HL-60/S4 treated with phorbol 12-myristate 13-acetate at 8.2 ng/mL for 4 days and 3 days (cell line): ENCODE measurements around the gene LEF1.

Experiments used
- in situ Hi-C: fragments of 300-500 bp; cut with MboI; formaldehyde crosslinking; loops from 2 replicates; pipeline ENCODE4 v1.15.0; 2022; ENCODE audit warnings: low sequenced_read_pairs

Gene LEF1

DNA sequence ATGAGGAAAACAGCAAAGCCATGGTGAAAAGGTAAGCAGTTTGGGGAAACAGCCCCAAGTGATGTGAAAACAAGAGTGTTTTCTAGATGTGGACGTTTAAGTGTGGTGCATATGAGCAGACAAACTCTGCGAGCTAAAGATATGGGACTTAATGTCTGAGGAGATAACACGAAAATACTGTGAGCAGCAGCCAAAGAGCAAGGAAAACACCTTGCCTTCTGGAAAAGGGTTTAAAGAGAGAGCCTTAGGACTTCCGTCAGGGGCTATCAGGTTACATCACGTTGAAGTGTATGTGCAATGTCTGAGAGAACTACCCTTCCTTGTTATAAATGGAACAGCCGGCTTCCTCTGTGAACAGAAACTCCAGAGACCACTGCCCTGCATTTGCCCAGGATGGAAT lies 54.2 kb downstream of the LEF1 start:
- in situ Hi-C loops = no loop called here

DNA sequence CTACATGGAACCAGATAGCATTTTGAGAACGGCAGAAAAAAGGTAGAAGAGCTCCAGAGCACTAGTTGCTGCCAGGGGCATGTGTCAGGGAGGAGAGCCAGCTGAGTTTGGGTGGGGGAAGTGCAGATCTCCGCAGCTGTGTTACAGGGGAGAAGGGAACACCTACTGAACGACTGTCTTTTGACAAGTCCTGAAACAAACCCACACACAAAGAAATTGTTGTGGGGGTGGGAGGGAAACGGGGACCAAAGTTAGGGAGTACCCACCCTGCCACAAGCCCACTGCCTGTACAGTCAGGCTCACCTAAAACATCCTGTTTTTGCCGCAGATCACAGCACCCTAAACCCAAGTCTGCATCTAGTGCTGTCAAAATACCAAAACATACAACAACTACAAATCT lies 55.5 kb downstream of the LEF1 start:
- in situ Hi-C loops = no loop called here

DNA sequence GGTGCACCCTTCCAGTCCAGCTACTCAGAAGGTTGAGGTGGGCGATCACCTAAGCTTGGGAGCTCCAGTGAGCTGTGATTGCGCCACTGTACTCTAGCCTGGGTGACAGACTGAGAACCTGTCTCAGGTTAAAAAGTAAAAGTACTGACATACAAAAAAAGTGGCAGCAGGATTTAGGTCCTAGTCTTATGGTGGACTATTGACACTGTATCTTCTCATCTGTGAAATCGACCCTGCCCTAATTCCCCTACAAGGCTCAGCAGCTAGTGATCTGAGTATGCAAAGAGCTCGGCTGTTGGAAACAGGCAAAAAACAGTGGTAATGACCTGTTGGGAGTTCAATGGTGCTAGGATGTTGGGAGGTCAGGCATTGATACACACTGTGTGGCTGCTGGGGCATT lies 57.0 kb downstream of the LEF1 start:
- in situ Hi-C loops = no loop called here

DNA sequence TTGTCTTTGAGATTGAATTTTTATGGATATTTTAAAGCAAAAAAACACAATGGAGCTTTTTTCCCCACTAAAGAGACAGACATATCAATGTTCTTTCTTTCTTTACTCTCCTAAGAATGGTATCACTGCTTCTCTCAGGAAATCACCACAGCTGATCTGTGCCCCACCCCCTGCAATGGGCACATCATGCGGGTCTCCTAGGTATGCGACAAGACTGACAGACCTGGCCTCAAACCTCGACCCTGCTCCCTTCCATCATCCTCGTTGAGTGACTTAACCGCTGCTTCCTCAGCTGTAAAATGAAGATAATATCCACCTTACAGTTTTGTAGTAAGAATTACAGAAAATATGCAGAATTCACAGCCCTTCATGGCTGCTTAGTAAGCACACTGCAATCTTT lies 58.3 kb downstream of the LEF1 start:
- in situ Hi-C loops = no loop called here

DNA sequence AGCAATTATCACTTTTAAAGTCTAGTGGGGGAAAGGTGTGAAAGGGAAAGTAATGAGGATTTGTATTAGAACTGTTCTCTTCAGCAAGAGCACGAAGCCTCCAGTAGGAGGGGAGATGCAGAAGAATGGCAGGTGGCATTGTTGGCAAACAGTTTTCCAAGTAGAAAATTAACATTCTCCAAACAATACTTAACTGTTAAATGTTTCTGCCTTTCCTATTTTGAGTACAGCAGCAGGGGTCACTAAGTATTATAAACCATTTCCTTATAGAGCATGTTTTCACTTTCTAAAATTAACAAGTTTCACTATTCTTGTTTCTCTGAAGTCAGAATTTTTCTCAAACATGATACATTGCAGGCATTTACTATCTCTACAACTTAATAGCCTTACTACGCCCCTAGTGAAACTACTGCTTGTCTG lies 58.7 kb downstream of the LEF1 start:
- in situ Hi-C loops = no loop called here

DNA sequence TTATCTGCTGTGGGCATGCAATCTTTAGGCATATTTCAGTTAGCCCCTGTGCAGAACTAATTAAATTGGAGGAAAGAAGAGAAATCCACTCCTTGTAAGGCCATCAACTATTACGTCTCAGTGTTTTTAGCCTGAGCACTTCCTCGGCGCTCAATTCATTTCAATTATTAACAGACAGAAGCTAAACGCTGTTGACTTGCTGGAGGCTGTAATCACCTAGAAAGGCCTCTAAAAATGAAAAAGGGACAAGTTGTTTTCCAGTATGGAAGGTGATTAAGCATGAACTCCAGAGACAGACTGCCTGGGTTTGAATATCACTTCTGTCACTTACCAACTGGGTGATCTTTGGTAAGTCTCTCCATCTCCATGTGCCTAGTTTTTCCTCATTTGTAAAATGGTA lies 59.6 kb downstream of the LEF1 start:
- in situ Hi-C loops = no loop called here

DNA sequence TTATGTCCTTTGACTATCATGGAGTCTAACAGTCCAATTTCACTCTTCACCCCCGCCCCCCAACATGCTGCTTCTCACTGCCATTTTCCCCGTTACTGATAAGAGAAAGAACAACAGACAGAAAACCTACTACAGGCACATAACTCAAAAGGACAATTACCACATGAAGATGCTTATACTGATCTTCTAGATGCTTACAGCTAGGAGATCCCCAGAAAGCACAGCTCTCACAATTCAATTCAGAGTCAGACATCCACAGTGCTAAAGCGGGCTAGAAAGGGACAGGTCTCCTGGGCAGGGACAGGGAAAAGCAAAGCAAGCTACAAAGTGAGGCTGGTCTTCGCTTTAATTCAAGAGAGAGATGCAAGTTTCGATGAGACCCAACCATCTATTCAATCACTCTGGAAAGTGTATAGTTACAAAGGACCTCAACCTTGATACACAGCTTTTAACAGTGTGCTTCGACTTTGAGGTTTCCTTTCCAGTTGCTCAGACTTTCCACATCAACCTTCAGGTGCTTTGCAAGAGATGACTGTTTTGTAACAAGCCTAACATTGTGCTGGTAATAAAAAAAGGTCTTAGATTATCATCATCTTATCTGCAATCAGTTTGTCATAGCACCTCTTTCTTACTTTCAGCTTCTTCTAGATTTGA lies 60.9 kb downstream of the LEF1 start:
- in situ Hi-C loops = no loop called here

DNA sequence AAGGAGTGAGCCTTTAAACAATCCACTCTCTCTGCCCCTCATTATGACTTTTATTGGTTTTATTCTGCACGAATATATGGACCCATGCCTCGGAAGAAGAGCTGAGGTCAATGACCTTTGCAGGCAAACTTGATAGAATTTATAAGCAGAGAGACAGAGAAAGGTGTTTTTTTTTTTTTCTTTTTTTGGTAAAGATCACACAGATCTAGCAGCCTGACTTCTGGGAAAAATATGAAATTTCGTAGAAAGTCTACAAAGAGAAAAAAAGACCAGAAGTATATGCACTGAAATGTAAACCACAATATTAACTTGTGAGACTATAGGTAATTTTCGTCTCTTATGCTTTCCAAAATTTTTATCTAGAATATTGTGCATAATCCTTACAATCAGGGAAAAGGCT lies 61.6 kb downstream of the LEF1 start:
- in situ Hi-C loops = no loop called here

DNA sequence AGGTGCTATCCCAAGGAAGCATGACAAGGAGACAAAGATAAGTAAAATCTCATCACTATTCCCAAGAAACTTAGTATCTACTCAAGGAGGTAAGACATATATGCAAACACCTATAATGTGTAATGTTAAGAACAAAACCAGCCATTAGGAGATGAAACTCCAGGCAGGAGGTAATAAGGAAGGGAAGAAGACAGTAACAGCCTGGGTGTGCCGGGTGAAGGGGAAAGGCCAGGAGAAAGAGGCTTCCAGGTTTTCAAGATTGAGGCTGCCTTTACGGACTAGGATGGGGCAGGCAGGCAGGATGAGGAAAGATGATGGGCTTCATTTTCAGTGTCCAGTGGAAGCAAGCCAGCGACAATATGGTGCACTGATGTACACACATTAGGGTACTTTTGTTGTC lies 62.5 kb downstream of the LEF1 start:
- in situ Hi-C loops = no loop called here

DNA sequence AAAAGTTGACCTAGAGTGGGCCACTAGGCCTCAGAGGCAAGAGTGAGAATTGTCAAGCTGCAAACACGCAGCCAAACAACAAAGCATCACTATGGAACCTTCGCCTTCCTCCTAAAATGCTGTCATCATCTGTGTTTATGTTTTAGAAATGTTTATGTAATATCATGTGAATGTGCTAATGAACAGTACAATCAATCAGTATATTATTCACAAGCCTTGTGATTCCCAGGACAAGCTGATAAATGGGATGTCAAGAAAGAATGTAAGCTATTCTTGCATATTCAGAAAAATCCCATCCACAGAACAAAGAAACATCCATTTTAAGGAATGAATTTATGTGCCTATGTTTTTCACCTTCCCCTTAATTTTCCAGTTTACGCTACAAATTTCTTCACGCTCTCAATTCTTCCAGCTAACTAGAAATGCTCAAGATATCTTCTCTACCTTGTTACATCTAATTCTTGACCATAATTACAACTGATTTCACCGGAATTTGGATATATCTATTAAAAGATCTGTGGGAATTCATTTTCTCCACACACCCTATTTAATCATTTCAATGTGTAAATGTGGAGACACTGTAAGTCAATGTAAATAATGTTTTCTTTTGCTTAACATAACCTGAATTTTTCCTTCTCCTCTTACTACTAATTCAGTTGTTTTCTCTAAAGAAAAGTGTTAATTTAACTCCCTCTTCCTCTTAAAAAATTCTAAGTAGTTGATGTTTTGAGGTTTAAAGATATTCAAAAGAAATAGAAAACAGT lies 65.5 kb downstream of the LEF1 start:
- in situ Hi-C loops = no loop called here

DNA sequence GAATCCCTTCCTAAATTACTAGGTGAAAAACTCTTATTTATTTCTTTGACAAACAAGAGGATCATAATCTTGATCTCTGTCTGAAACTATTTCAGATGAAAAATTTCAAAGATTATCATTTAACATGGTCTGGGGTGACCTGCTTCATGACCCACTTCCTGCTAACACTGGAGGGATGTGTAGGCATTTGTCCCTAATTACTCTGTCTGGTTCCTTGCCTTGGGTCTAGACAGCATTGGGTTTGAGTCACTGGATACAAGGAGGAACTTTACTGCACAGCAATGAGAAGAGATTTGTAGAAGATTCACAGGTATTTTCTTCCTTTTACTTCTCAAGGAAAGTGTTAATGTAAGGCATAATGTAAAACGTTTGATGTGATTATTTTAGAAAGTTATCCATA lies 67.9 kb downstream of the LEF1 start:
- in situ Hi-C loops = no loop called here

DNA sequence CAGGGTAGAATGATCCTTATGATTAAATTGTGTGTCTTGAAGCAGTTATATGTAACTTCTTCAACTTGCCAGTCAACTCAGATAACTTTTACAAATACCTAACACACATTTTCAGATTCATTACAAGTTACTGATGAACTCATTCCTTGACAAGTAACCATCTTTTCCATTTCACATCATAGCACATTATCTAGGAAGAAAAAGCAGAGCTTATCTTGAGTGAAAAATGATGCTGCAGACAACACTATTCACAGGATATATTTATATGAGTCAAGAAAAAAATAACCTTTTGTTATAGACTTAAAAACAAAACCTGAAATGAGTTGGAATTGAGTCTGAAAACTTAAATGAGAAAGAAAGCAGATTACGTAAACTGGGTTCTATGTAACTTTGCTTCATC lies 68.9 kb downstream of the LEF1 start:
- in situ Hi-C loops = no loop called here

DNA sequence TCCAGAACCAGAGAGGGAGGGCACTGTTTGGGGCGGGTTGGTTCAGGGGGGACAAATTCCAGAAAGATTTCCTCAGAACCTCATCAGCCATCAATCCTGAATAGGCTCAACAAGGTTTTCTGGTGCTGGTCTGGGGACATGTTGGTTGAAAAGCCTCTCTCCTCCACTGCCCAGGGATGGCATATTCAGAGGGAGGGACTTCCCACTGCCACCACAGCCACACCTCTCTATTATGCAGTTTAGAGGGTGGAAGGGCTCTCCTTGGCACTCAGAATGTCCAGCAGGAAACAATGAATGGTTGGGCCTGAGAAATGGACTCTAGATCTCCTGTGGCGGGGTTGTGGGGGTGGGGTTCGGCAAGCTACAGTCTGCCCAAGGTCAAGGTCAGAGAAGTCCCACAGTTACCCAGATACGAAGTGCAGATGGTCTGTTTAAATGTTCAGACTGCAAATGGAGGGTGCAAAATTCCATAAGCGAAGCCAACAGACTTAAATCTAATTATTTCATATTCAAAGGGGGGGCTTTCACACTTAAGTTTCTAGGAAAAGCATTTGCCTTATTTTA lies 70.7 kb downstream of the LEF1 start:
- in situ Hi-C loops = no loop called here

DNA sequence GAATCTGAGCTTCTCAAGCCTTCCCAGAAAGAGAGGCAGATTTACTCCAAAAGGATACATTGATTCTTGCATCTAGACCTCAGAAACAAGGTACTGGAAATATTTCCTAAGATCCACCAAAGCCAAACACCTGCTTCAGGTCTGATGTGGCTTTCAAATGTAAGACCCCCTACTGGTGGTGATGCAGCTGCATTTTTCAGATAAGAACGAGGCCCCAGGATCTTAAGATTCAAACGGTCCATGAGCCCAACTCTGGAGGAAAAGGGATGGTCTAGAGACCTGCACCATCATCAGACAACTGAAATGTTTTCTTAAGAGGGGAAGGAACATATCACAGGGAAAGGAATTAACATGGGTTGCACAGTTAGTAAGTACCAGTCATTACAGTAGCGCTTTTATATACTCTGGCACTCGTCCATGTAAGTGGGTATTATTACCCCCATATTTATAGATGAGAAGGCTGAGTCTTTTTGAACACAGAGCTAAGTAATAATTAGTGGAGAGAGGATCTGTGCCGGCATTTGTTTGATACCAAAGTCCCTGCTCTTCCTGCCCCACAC lies 73.7 kb downstream of the LEF1 start:
- in situ Hi-C loops = no loop called here

DNA sequence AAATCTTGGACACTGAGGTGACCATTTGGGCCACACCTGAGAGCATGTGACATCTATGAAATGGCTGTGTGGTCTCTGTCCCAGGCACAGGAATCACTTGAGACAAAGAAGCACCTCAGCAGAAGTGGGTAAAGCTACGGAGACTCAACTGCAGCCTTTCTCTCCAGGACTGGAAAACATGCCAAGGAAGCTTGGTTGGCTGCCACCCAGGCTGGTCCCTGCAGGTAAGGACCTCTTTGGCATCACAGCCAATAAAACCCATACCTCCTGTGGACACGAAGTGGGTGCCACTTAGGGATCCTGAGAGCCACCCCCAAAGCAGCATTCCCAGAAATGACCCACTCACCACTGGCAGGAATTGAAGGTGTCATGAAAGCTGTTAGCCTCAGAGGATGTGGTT lies 74.6 kb downstream of the LEF1 start:
- in situ Hi-C loops = no loop called here

DNA sequence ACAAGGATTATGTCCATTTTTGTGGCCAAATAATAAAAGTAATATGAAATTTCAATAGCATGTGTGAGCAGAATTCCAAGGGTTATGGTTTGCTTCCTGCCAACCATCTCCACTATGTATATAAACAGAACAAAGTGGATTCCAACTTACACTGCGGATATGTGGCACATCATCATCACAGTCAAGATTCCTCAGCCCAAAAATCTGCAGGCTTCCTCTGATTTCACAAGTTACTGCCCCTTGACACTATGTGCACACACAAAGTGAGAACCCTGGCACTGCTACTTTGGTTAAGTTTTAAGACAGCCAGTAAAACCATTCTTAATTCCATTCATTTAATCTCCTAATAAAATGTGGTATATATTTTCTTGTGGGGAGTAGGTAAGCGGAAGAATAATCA lies 76.4 kb downstream of the LEF1 start:
- in situ Hi-C loops = no loop called here

DNA sequence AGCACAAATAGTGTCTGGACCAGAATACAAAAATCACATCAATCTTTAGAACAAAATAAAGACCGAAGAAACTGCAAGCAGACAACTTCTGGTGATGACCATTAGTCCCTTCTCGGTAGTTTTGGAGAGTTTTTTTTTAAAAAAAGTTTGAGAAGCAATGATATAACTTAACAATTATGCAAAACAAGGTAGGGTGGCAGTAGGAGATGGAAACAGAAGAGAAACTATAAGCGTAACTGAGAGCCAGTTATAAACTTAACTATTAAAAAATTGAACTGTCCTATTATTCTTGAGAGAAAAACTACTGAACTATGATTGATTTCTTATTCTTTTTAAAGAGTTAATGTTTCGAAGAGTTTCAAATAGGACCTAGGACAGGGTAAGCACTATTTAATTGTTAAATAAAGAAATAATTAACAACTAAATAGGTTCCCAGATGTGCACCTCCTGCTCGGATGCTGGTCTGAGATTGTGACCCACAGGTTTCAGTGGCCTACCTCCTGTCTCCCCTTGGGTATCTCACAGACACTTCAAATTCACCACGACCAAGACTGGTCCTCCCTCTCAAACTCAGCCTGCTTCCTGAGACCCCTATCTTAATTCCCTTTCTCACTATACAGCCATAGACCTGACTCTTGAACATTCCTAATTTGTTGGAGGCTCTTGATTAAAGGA lies 81.3 kb downstream of the LEF1 start:
- in situ Hi-C loops = no loop called here

DNA sequence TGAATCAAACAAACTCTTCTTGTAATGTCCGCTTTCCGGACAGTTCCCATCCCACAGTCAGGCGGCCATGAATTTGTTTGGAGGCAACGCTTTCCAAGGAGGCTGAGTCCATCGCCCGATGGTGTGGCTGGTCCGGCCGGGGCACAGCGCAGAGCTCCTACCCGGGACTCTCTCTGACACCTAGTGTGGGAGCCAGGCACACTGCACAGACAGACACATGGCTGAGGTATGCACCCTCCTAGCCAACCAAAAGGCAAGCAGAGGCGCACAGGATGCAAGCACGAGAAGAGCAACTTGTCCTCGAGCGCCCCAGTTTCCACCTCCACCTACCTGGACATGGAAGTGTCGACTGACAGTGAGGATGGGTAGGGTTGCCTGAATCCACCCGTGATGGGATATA lies 87.5 kb downstream of the LEF1 start:
- in situ Hi-C loops = no loop called here

DNA sequence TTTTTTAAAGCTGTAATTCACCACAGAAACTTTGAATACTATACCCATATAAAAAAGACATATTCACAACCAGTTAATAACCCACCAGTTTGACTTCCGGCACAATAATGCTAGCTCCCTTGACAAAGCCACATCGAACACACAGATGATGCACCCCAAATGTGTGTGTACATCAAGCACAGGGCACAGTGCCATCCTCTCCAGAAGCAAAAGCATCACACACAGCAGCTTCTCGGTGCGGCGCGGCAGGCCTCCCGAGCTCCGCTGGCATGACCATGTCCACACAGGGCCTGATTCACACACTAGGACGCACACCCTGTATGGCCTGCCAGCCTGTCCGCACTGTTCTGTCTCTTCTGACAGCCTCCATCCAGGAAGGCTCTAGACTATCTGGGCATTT lies 88.0 kb downstream of the LEF1 start:
- in situ Hi-C loops = no loop called here

DNA sequence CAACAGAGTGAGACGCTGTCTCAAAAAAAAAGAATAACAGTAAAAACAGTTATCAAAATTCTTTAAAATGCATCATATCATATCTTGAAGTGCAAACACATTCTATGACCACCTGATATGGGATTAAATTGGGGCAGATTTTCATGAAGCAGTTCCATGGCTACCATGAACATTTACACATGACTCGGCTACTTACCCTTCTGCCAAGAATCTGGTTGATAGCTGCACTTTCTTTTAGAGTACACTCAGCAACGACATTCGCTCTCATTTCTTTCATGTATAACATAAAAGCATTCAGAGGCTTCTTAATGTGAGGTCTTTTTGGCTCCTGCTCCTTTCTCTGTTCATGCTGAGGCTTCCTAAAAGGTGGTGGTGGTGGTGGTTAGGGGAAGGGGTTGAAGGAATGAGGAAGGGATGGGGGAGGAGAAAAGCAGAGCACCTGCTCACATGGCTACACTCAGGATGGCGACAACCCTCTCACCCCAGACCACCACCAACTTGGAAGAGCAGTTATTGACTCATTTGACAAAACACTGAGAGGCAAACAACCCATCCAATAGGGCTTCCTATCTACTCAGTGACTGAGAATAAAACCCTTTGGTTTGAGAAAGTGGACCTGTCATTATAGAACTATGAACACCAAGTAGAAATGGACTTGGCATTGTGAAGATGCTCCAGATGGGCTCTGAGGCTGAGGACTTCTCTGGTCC lies 90.6 kb downstream of the LEF1 start:
- in situ Hi-C loops = no loop called here

DNA sequence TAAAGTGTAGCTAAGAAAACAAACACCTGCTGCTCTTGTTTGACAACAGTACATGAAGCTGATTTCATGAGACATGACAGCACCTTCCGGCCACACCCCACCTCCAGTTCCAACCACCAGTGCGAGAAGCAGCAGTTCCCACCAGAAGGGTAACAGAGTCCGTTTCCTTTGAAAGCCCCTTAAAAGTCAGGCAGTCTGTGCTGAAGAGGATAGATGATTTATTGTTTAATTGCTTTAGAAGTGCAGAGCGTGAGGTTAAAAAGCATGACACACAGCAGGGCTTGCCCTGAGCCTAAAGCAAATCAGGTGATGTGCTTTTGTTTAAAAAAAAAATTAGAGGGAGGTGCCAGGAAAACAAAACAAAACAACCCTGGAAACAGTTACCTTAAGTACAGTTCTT lies 96.4 kb downstream of the LEF1 start:
- in situ Hi-C loops = no loop called here
